Cardiac muscle cell (in vitro differentiated cells and primary cell): ENCODE measurements around the gene TMEM108. TPM values are rescaled to one million over a fixed set of nuclear protein-coding genes. Genes with fewer than 3 reads are reported as not detected.

ENCODE experiments used
- DNase-seq, 2 donors: peaks; one replicate each; pipeline versions ENCODE4 v3.0.0 to v3.0.0-alpha.2; 2010 to 2017; ENCODE audit warnings: low read depth in 1 of 2, low spot score in 1 of 2
- H3K27ac ChIP-seq: fragments of 200-600 bp; sonication (generic); 2 replicates; pipeline ENCODE4 v1.5.1; 2016
- H3K27me3 ChIP-seq: fragments of 200-600 bp; sonication (generic); 2 replicates; pipeline ENCODE4 v1.6.0; 2016; ENCODE audit warnings: control low read depth
- H3K36me3 ChIP-seq: fragments of 200-600 bp; sonication (generic); 2 replicates; pipeline ENCODE4 v1.5.1; 2016; ENCODE audit warnings: control low read depth
- H3K4me1 ChIP-seq: fragments of 200-600 bp; sonication (generic); 2 replicates; pipeline ENCODE4 v1.8.1; 2017; ENCODE audit warnings: low read depth, mild to moderate bottlenecking, mixed run types
- H3K4me3 ChIP-seq: fragments of 200-600 bp; sonication (generic); 2 replicates; pipeline ENCODE4 v1.5.1; 2016; ENCODE audit warnings: mild to moderate bottlenecking
- H3K9me3 ChIP-seq: fragments of 200-600 bp; sonication (generic); 2 replicates; pipeline ENCODE4 v1.5.1; 2017; ENCODE audit warnings: low read depth, mild to moderate bottlenecking, control low read depth
- CTCF ChIP-seq: IDR thresholded peaks from 2 replicates; pipeline ENCODE4 v1.5.1; 2012; ENCODE audit warnings: low read depth, mild to moderate bottlenecking, low read length
- polyA plus RNA-seq: library from polyadenylated mRNA; unstranded; fragments of >200 nt; fragmentation: Nextera tagmentation; extraction: Ambion mirVana; gene quantifications from 2 replicates; pipeline ENCODE4 v1.2.1, GENCODE V29; 2016
- total RNA-seq: library from RNA; depleted of rRNA; stranded (reverse); fragments of >200 nt; gene quantifications from 2 replicates; pipeline ENCODE4 v1.2.3, GENCODE V29; 2016

TMEM108 gene
- total and polyA plus RNA-seq, 2 experiments from 2014 or later = 1.0 to 1.6 TPM

GRCh38 chr3:133390715-133391114 lies 352.5 kb downstream of the TMEM108 start:
- DNase-seq = no peak
- Histone ChIP-seq H3K4me3 (no peak overlapping the region), H3K9me3 (no peaks in the 10 kb centered on the region), H3K4me1 (no peaks in the 10 kb centered on the region), H3K27me3 (no peaks in the 10 kb centered on the region), H3K36me3 (no peaks in the 10 kb centered on the region), H3K27ac (no peak overlapping the region)
- no peak for TF ChIP-seq CTCF

GRCh38 chr3:133393204-133393603 lies 355.0 kb downstream of the TMEM108 start:
- H3K36me3 ChIP-seq = no peaks in the 10 kb centered on the region

GRCh38 chr3:133393691-133394474 lies 355.7 kb downstream of the TMEM108 start:
- no peaks in the 10 kb centered on the region for H3K9me3 ChIP-seq
- no peak for TF ChIP-seq CTCF
- H3K36me3 ChIP-seq = no peaks in the 10 kb centered on the region
- H3K4me3 ChIP-seq = no peak overlapping the region
- H3K27me3 ChIP-seq = no peaks in the 10 kb centered on the region
- DNase-seq = peak in 1 of 2 donors; percentile 20
- H3K4me1 ChIP-seq = no peaks in the 10 kb centered on the region
- H3K27ac ChIP-seq = no peak overlapping the region

More at GRCh38 chr3:133393204-133393603, 355.0 kb downstream of the TMEM108 start:
- H3K9me3 ChIP-seq = no peaks in the 10 kb centered on the region
- peak in 1 of 2 donors; percentile 9 for DNase-seq
- no peaks in the 10 kb centered on the region for H3K27me3 ChIP-seq
- TF ChIP-seq CTCF = no peak
- H3K4me3 ChIP-seq = no peak overlapping the region
- no peaks in the 10 kb centered on the region for H3K4me1 ChIP-seq
- no peak overlapping the region for H3K27ac ChIP-seq

GRCh38 chr3:133394561-133395311 lies 356.5 kb downstream of the TMEM108 start:
- DNase-seq = no peak
- no peaks in the 10 kb centered on the region for H3K4me1 ChIP-seq
- H3K27ac ChIP-seq = no peak overlapping the region
- no peaks in the 10 kb centered on the region for H3K27me3 ChIP-seq
- TF ChIP-seq CTCF = no peak
- H3K9me3 ChIP-seq = no peaks in the 10 kb centered on the region
- H3K36me3 ChIP-seq = no peaks in the 10 kb centered on the region
- H3K4me3 ChIP-seq = no peak overlapping the region

- DNase-seq = no peak
- H3K9me3 ChIP-seq = no peaks in the 10 kb centered on the region
- no peak for TF ChIP-seq CTCF
These were observed 358.7 kb downstream of the TMEM108 start for GRCh38 chr3:133396906-133397305.

More at GRCh38 chr3:133396906-133397305, 358.7 kb downstream of the TMEM108 start:
- Histone ChIP-seq H3K27me3 (no peaks in the 10 kb centered on the region), H3K4me1 (no peaks in the 10 kb centered on the region), H3K4me3 (no peak overlapping the region), H3K36me3 (no peaks in the 10 kb centered on the region), H3K27ac (no peak overlapping the region)
